ENCODE data around the gene TRIAP1.

GRCh38 chr12:120416490-120417216, 29.5 kb downstream of the TRIAP1 start:
- TF ChIP-seq CTCF (optimal IDR thresholded peaks at IDR 0.05 in 1 of 3, IDR thresholded peaks at IDR 0.05 in 1 of 3, conservative IDR thresholded peaks at IDR 0.05 in 1 of 3; ENCODE audit: extremely low read depth in 1 of 3, insufficient read depth in 2 of 3, low read length in 3 of 3): no peak
- no peak for TF ChIP-seq EZH2 (IDR thresholded peaks at IDR 0.05; ENCODE audit: low read length)
